ENCODE data around the gene TTYH3. TPM values are rescaled to one million over a fixed set of nuclear protein-coding genes. Genes with fewer than 3 reads are reported as not detected.
A peak's percentile ranks its signal among the peaks of the same experiment; 100 is the strongest.

The TTYH3 gene
- total and polyA plus RNA-seq, 2 of the 13 experiments (the other 11 are each of a cell fraction or from before 2014, with no cell fraction given) = 26.3 to 50.0 TPM

DNA sequence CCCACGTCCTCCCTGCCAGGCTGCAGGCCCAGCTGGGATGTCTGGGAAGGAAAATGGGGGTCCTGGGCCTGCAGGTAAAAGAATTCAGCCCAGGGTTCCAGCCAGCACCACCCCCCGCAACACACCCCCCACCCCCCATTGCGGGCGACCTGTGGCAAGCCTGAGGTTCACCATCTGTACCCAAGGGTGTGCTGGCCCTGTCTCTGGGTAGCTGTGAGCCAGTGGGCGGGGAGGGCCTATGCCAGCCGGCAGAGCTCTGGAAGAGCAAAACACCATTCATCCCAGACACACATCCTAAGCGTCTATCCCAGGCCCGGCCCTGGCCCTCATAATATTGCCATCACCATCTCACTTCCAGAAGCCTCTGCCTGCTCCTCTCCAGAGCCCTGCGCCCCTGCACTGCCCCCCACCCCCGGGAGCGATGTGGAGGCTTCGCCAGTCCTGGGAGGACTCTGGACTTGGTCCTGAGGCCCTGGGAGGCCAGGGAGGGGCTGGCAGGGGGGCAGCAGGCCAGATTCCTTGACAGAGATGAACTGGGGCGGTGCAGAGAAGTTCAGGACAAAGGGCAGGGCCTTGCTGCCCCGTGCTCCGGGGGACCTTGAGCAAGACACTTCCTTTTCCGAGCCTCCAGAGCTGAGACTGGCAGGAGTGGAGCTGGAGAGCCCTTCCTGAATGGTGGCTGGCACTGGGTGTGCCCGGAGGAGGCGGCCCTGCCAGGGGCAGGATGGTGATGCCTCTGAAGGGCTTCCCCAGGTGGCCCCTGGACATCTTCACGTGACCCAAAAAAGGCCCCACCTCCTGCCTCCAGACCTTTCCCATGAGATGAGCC, 8.7 kb upstream of the TTYH3 start (continued):
- TF ChIP-seq, protein P1, sequence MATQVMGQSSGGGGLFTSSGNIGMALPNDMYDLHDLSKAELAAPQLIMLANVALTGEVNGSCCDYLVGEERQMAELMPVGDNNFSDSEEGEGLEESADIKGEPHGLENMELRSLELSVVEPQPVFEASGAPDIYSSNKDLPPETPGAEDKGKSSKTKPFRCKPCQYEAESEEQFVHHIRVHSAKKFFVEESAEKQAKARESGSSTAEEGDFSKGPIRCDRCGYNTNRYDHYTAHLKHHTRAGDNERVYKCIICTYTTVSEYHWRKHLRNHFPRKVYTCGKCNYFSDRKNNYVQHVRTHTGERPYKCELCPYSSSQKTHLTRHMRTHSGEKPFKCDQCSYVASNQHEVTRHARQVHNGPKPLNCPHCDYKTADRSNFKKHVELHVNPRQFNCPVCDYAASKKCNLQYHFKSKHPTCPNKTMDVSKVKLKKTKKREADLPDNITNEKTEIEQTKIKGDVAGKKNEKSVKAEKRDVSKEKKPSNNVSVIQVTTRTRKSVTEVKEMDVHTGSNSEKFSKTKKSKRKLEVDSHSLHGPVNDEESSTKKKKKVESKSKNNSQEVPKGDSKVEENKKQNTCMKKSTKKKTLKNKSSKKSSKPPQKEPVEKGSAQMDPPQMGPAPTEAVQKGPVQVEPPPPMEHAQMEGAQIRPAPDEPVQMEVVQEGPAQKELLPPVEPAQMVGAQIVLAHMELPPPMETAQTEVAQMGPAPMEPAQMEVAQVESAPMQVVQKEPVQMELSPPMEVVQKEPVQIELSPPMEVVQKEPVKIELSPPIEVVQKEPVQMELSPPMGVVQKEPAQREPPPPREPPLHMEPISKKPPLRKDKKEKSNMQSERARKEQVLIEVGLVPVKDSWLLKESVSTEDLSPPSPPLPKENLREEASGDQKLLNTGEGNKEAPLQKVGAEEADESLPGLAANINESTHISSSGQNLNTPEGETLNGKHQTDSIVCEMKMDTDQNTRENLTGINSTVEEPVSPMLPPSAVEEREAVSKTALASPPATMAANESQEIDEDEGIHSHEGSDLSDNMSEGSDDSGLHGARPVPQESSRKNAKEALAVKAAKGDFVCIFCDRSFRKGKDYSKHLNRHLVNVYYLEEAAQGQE (IDR thresholded peaks at IDR 0.05; ENCODE audit: borderline replicate concordance in 1 of 2, low read depth in 1 of 2, low read length in 2 of 2) = peak in 1 of 2 experiments; percentile 70; a peak in 2 of 4 replicates
- TF ChIP-seq JUN (CRISPR knock-in tag; IDR thresholded peaks at IDR 0.05) = no peak
- 0 out of 2 replicates have a peak, but pooled peaks have one; percentile 12 for TF ChIP-seq ZNF839 (CRISPR knock-in tag; IDR thresholded peaks at IDR 0.05; ENCODE audit: borderline replicate concordance)
- no peak for TF ChIP-seq FLYWCH1 (CRISPR knock-in tag; IDR thresholded peaks at IDR 0.05)
- TF ChIP-seq AHR (CRISPR knock-in tag; IDR thresholded peaks at IDR 0.05) = no peak
- TF ChIP-seq RORA (CRISPR knock-in tag; IDR thresholded peaks at IDR 0.05) = no peak
- peak; percentile 77 for TF ChIP-seq TEAD3 (CRISPR knock-in tag; optimal IDR thresholded peaks at IDR 0.05; ENCODE audit: borderline replicate concordance)
- TF ChIP-seq NAIF1 (CRISPR knock-in tag; IDR thresholded peaks at IDR 0.05; ENCODE audit: borderline replicate concordance) = no peak
- TF ChIP-seq HNRNPK (IDR thresholded peaks at IDR 0.05; ENCODE audit: low read depth, low read length, poor library complexity, severe bottlenecking) = no peak
- TF ChIP-seq, protein P2, sequence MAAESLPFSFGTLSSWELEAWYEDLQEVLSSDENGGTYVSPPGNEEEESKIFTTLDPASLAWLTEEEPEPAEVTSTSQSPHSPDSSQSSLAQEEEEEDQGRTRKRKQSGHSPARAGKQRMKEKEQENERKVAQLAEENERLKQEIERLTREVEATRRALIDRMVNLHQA (CRISPR knock-in tag; IDR thresholded peaks at IDR 0.05) = no peak
- TF ChIP-seq, protein P3, sequence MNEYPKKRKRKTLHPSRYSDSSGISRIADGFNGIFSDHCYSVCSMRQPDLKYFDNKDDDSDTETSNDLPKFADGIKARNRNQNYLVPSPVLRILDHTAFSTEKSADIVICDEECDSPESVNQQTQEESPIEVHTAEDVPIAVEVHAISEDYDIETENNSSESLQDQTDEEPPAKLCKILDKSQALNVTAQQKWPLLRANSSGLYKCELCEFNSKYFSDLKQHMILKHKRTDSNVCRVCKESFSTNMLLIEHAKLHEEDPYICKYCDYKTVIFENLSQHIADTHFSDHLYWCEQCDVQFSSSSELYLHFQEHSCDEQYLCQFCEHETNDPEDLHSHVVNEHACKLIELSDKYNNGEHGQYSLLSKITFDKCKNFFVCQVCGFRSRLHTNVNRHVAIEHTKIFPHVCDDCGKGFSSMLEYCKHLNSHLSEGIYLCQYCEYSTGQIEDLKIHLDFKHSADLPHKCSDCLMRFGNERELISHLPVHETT (CRISPR knock-in tag; conservative IDR thresholded peaks at IDR 0.05) = no peak
- TF ChIP-seq ZNF430 (CRISPR knock-in tag; IDR thresholded peaks at IDR 0.05) = peak; percentile 77; the same call in 1 of the 2 replicates
- no peak for TF ChIP-seq ZNF562 (CRISPR knock-in tag; IDR thresholded peaks at IDR 0.05; ENCODE audit: borderline replicate concordance)
- TF ChIP-seq ZNF672 (CRISPR knock-in tag; IDR thresholded peaks at IDR 0.05) = no peak
- no peak for TF ChIP-seq ZNF619 (CRISPR knock-in tag; IDR thresholded peaks at IDR 0.05)
- no peak for TF ChIP-seq SRSF4 (IDR thresholded peaks at IDR 0.05; ENCODE audit: low read depth, low read length, poor library complexity, severe bottlenecking)
- TF ChIP-seq, protein P4, sequence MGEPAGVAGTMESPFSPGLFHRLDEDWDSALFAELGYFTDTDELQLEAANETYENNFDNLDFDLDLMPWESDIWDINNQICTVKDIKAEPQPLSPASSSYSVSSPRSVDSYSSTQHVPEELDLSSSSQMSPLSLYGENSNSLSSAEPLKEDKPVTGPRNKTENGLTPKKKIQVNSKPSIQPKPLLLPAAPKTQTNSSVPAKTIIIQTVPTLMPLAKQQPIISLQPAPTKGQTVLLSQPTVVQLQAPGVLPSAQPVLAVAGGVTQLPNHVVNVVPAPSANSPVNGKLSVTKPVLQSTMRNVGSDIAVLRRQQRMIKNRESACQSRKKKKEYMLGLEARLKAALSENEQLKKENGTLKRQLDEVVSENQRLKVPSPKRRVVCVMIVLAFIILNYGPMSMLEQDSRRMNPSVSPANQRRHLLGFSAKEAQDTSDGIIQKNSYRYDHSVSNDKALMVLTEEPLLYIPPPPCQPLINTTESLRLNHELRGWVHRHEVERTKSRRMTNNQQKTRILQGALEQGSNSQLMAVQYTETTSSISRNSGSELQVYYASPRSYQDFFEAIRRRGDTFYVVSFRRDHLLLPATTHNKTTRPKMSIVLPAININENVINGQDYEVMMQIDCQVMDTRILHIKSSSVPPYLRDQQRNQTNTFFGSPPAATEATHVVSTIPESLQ (CRISPR knock-in tag; conservative IDR thresholded peaks at IDR 0.05) = no peak
- TF ChIP-seq ADNP (CRISPR knock-in tag; IDR thresholded peaks at IDR 0.05) = no peak
- peak; percentile 78 for TF ChIP-seq SAP130 (CRISPR knock-in tag; IDR thresholded peaks at IDR 0.05; ENCODE audit: low read depth)
- no peak for TF ChIP-seq JARID2 (CRISPR knock-in tag; IDR thresholded peaks at IDR 0.05; ENCODE audit: insufficient replicate concordance)
- TF ChIP-seq SETDB1 (CRISPR knock-in tag; IDR thresholded peaks at IDR 0.05; ENCODE audit: borderline replicate concordance) = no peak
- TF ChIP-seq DMAP1 (CRISPR knock-in tag; IDR thresholded peaks at IDR 0.05) = peak; percentile 63; the same call in 1 of the 2 replicates

Data from HepG2 (cell line).